Endothelial cell of umbilical vein (primary cell): ENCODE results near the gene DAW1. TPM values are rescaled to one million over a fixed set of nuclear protein-coding genes. Genes with fewer than 3 reads are reported as not detected.

Experiments
- BruUV-seq: library from RNA; stranded (reverse); fragments of 400-500 nt; replicated peaks from 2 replicates; lab custom pipeline; 2021; lab: Mats Ljungman, UMichigan
- CTCF ChIA-PET: fragments of 300-600, 350-600 bp; sonication (Branson Sonifier 250); formaldehyde crosslinking; loops from one replicate; lab custom pipeline; 2021; ENCODE audit warnings: antibody characterized with exemption, inconsistent platforms; lab: Charles Lee
- POLR2A ChIA-PET: fragments of 300-600, 350-600 bp; sonication (Branson Sonifier 250); formaldehyde crosslinking; loops from one replicate; lab custom pipeline; 2021; ENCODE audit warnings: antibody characterized with exemption, inconsistent platforms; lab: Charles Lee
- DNase-seq: peaks from one replicate; pipeline ENCODE4 v3.0.0-alpha.2; 2011; ENCODE audit warnings: low read depth, low spot score
- FAIRE-seq: peaks from 2 replicates; lab custom pipeline; 2011; peaks lifted over from hg19 to GRCh38; lab: Jason Lieb, UNC
- H2AFZ ChIP-seq: 2 replicates; pipeline ENCODE4 v1.6.0; 2012; ENCODE audit warnings: low read depth, low read length, control low read depth, inconsistent platforms
- H3K27ac ChIP-seq: 2 replicates; pipeline ENCODE4 v1.5.1; 2011; ENCODE audit warnings: low read depth, mild to moderate bottlenecking, control low read depth, low read length, moderate library complexity; ENCODE audit not compliant: insufficient read depth
- H3K27me3 ChIP-seq, 2 experiments: 2 replicates each; pipeline versions ENCODE4 v1.6.0 to v1.6.1; 2011; ENCODE audit warnings: low read length in 2 of 2, mixed read lengths in 1 of 2; ENCODE audit not compliant: control insufficient read depth in 2 of 2, insufficient read depth in 2 of 2
- H3K36me3 ChIP-seq, 2 experiments: 2 replicates in 1 of 2; 3 replicates in 1 of 2; pipeline ENCODE4 v1.5.1; 2011; ENCODE audit warnings: low read length in 2 of 2, mild to moderate bottlenecking in 1 of 2, moderate library complexity in 1 of 2; ENCODE audit not compliant: control insufficient read depth in 2 of 2, insufficient read depth in 2 of 2; ENCODE audit errors: extremely low read depth in 1 of 2
- H3K4me1 ChIP-seq: 3 replicates; pipeline ENCODE4 v1.5.1; 2011; ENCODE audit warnings: mild to moderate bottlenecking, low read length; ENCODE audit not compliant: control insufficient read depth, insufficient read depth; ENCODE audit errors: extremely low read depth
- H3K4me2 ChIP-seq: 2 replicates; pipeline ENCODE4 v1.6.1; 2011; ENCODE audit warnings: low read length, control low read depth, mixed read lengths; ENCODE audit not compliant: insufficient read depth
- H3K4me3 ChIP-seq, 3 experiments: fragments of 200-600 bp in 1 of 3; sonication (generic), shearing (Covaris generic) in 1 of 3; replicated peaks in 1 of 3; 2 replicates each; pipeline ENCODE4 v1.5.1; 2011 to 2016; ENCODE audit warnings: control low read depth in 3 of 3, low read length in 3 of 3, mild to moderate bottlenecking in 2 of 3, inconsistent platforms in 1 of 3, low read depth in 1 of 3, moderate library complexity in 1 of 3; ENCODE audit not compliant: insufficient read depth in 1 of 3
- H3K79me2 ChIP-seq: 2 replicates; pipeline ENCODE4 v1.6.0; 2012; ENCODE audit warnings: low read length, inconsistent platforms; ENCODE audit not compliant: control insufficient read depth, insufficient read depth
- H3K9ac ChIP-seq: replicated peaks from 2 replicates; pipeline ENCODE3; 2011; ENCODE audit warnings: low read length, control low read depth; ENCODE audit not compliant: insufficient read depth; ENCODE audit errors: extremely low read depth
- H3K9me1 ChIP-seq: replicated peaks from 3 replicates; pipeline ENCODE4 v1.6.0; 2011; ENCODE audit warnings: mild to moderate bottlenecking, low read length; ENCODE audit not compliant: control insufficient read depth, insufficient read depth; ENCODE audit errors: extremely low read depth
- H3K9me3 ChIP-seq: replicated peaks from 2 replicates; pipeline ENCODE4 v1.5.1; 2012; ENCODE audit warnings: low read length, inconsistent platforms; ENCODE audit not compliant: control insufficient read depth, insufficient read depth
- H4K20me1 ChIP-seq: replicated peaks from 2 replicates; pipeline ENCODE3; 2011; ENCODE audit warnings: mild to moderate bottlenecking, low read length; ENCODE audit not compliant: control insufficient read depth, insufficient read depth; ENCODE audit errors: extremely low read depth
- CTCF ChIP-seq, 2 donors: IDR thresholded peaks; 1 replicate in 1 of 2; 2 replicates in 1 of 2; pipeline ENCODE4 v1.5.1; 2011; ENCODE audit warnings: low read length in 2 of 2, mild to moderate bottlenecking in 2 of 2, moderate library complexity in 2 of 2, control low read depth in 1 of 2, inconsistent platforms in 1 of 2, low read depth in 1 of 2; ENCODE audit not compliant: insufficient read depth in 1 of 2; ENCODE audit errors: extremely low read depth in 1 of 2
- EZH2 ChIP-seq: IDR thresholded peaks from 2 replicates; pipeline ENCODE4 v1.6.1; 2012; ENCODE audit warnings: borderline replicate concordance, low read depth, mild to moderate bottlenecking, moderate library complexity, low read length, inconsistent platforms; ENCODE audit not compliant: severe bottlenecking
- FOS ChIP-seq: IDR thresholded peaks from 2 replicates; pipeline ENCODE4 v1.6.1; 2011; ENCODE audit warnings: mild to moderate bottlenecking, low read length, moderate library complexity, borderline replicate concordance; ENCODE audit not compliant: insufficient read depth
- GATA2 ChIP-seq: IDR thresholded peaks from 2 replicates; pipeline ENCODE4 v1.7.0; 2011; ENCODE audit warnings: low read depth, mild to moderate bottlenecking, moderate library complexity, mixed read lengths, low read length; ENCODE audit not compliant: insufficient read length, insufficient read depth
- JUN ChIP-seq: IDR thresholded peaks from 2 replicates; pipeline ENCODE4 v1.6.1; 2011; ENCODE audit warnings: borderline replicate concordance, low read depth; ENCODE audit not compliant: insufficient read length, insufficient read depth
- MAX ChIP-seq: IDR thresholded peaks from 2 replicates; pipeline ENCODE4 v1.6.1; 2011; ENCODE audit not compliant: insufficient read depth, insufficient read length
- MYC ChIP-seq: IDR thresholded peaks from one replicate; pipeline ENCODE4 v1.6.1; 2011; ENCODE audit warnings: mild to moderate bottlenecking, low read depth, low read length
- POLR2A ChIP-seq: IDR thresholded peaks from 2 replicates; pipeline ENCODE4 v1.6.1; 2012; ENCODE audit warnings: low read depth, mild to moderate bottlenecking, control low read depth, low read length
- POLR2AphosphoS5 ChIP-seq: IDR thresholded peaks from 2 replicates; pipeline ENCODE4 v1.6.1; 2012; ENCODE audit warnings: low read depth, mild to moderate bottlenecking, control low read depth, low read length, moderate library complexity; ENCODE audit not compliant: insufficient read depth
- dilution Hi-C: fragments of 300-500 bp; cut with MboI; formaldehyde crosslinking; loops from one replicate; pipeline ENCODE4 v1.15.0; 2019; ENCODE audit warnings: low sequenced_read_pairs; ENCODE audit not compliant: extremely low pct_ligation_motif_present
- intact Hi-C: fragments of 100-400 bp; cut with micrococcal nuclease; formaldehyde crosslinking; loops from one replicate; pipeline ENCODE4 v1.10.0; 2022
- polyA plus RNA-seq, 4 experiments: library from polyadenylated mRNA; depleted of rRNA in 3 of 4; stranded (reverse) in 3 of 4; unstranded in 1 of 4; fragments of >200 nt; gene quantifications; 2 replicates each; pipeline versions ENCODE4 v1.2.1 to v1.2.3, GENCODE V29; 2011 to 2012; ENCODE audit warnings: missing spikeins in 1 of 4
- total RNA-seq: library from RNA; stranded (reverse); gene quantifications from 2 replicates; pipeline ENCODE4 v1.2.3, GENCODE V29; 2021

DAW1 gene
- total and polyA plus RNA-seq, 2 donors (not counting 3 experiments of a cell fraction or from before 2014, with no cell fraction given), result 1.2 to 2.0 TPM

DNA sequence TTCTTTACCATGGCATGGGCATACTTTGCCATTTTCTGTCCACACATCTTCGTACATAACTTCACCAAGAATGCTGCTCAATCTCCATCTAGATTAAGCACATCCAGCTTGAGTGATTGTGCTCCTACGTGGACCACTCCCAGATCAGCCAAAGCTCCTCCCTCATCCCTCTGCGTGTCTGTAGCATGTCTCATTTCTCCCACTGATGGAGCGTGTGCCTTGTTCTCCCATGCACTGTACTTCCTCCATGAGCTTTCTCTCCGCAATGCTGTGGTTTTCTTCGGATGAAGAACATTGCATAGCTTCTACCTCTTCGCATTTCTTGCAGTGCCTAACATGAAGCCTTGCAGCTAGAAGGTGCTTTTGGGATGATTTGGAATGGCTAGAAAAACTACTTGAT is 44.3 kb upstream of the DAW1 start:
- Histone ChIP-seq H2AFZ (no peak overlapping the region), H3K27me3 (no peaks in the 10 kb centered on the region), H4K20me1 (no peaks in the 10 kb centered on the region), H3K27ac (no peak overlapping the region), H3K9me3 (no peaks in the 10 kb centered on the region), H3K4me3 (no peak overlapping the region), H3K9me1 (no peaks in the 10 kb centered on the region), H3K36me3 (no peaks in the 10 kb centered on the region), H3K79me2 (no peaks in the 10 kb centered on the region), H3K4me2 (no peak overlapping the region), H3K9ac (no peak overlapping the region), H3K4me1 (no peaks in the 10 kb centered on the region)
- no TSS peak for BruUV-seq
- DNase-seq (no peak), FAIRE-seq (no peak)
- intact Hi-C loops, result no loop called here
- dilution Hi-C loops, result no loop called here
- TF ChIP-seq POLR2AphosphoS5 (no peak), CTCF (IDR thresholded peaks at IDR 0.05; ENCODE audit: extremely low read depth in 1 of 2, insufficient read depth in 1 of 2, low read depth in 1 of 2, low read length in 2 of 2) (no peak), JUN (no peak), GATA2 (no peak), FOS (no peak), EZH2 (no peak), POLR2A (no peak), MAX (no peak), MYC (no peak)
- CTCF ChIA-PET, result interaction anchor here (1.2 kb wide), 1 partner anchor 35 kb away, joined by 4 read pairs; no protein-coding TSS in a partner anchor
- POLR2A ChIA-PET, result no interaction called here
